RWPE2 (cell line): Measurements from ENCODE around the gene ASCC1.

Source experiments
- ATAC-seq: fragments of 200-7000 bp; cut with Tn5 transposase; 3 replicates; pipeline ENCODE4 v1.9.1; 2021; ENCODE audit warnings: low read depth
- DNase-seq: peaks from one replicate; pipeline ENCODE4 v3.0.0-alpha.2; 2020; ENCODE audit warnings: low spot score
- H3K27ac ChIP-seq: fragments of 450-650 bp; 2 replicates; pipeline ENCODE4 v1.5.1; 2017; ENCODE audit warnings: mild to moderate bottlenecking; ENCODE audit not compliant: poor library complexity, severe bottlenecking
- H3K27me3 ChIP-seq: fragments of 250-450 bp; sonication (Bioruptor Pico); 2 replicates; pipeline ENCODE4 v1.5.1; 2021; ENCODE audit warnings: mild to moderate bottlenecking, moderate library complexity; ENCODE audit not compliant: insufficient read depth, poor library complexity, severe bottlenecking
- H3K36me3 ChIP-seq: fragments of 250-450 bp; sonication (Bioruptor Pico); 2 replicates; pipeline ENCODE4 v1.5.1; 2020; ENCODE audit warnings: low read depth, mild to moderate bottlenecking, moderate library complexity
- H3K4me1 ChIP-seq: fragments of 250-450 bp; sonication (Bioruptor Pico); 2 replicates; pipeline ENCODE4 v1.5.1; 2021; ENCODE audit warnings: mild to moderate bottlenecking, moderate library complexity; ENCODE audit not compliant: insufficient read depth, poor library complexity, severe bottlenecking
- H3K4me3 ChIP-seq: fragments of 250-450 bp; sonication (Bioruptor Pico); 2 replicates; pipeline ENCODE4 v1.5.1; 2021; ENCODE audit warnings: mild to moderate bottlenecking, moderate library complexity; ENCODE audit not compliant: severe bottlenecking
- H3K9me3 ChIP-seq: fragments of 250-450 bp; sonication (Bioruptor Pico); 2 replicates; pipeline ENCODE4 v1.5.1; 2021; ENCODE audit warnings: mild to moderate bottlenecking, moderate library complexity; ENCODE audit not compliant: severe bottlenecking
- CTCF ChIP-seq: fragments of 450-650 bp; IDR thresholded peaks from one replicate; pipeline ENCODE4 v1.5.1; 2017; ENCODE audit warnings: mild to moderate bottlenecking, moderate library complexity; ENCODE audit not compliant: poor library complexity, severe bottlenecking

ASCC1 gene

GRCh38 chr10:72097448-72098300 is 118.4 kb downstream of the ASCC1 start:
- DNase-seq: no peak
- Histone ChIP-seq H3K27me3 (no peaks in the 10 kb centered on the region), H3K4me3 (no peak overlapping the region), H3K4me1 (peaks cover 17% of the 10 kb centered on the region), H3K27ac (peak overlapping the region; percentile 41), H3K9me3 (no peaks in the 10 kb centered on the region), H3K36me3 (peaks cover 14% of the 10 kb centered on the region)
- ATAC-seq: peak; percentile 84
- TF ChIP-seq CTCF: no peak

GRCh38 chr10:72096115-72097000 is 119.7 kb downstream of the ASCC1 start:
- ATAC-seq: no peak
- no peak for DNase-seq
- Histone ChIP-seq H3K27me3 (no peaks in the 10 kb centered on the region), H3K9me3 (no peaks in the 10 kb centered on the region), H3K27ac (no peak overlapping the region), H3K4me1 (peaks cover 17% of the 10 kb centered on the region), H3K36me3 (peaks cover 11% of the 10 kb centered on the region; the same call in 1 of the 2 replicates), H3K4me3 (no peak overlapping the region)
- TF ChIP-seq CTCF: no peak

GRCh38 chr10:72095195-72095594 is 120.9 kb downstream of the ASCC1 start:
- Histone ChIP-seq H3K4me1 (peaks cover 17% of the 10 kb centered on the region), H3K27ac (no peak overlapping the region), H3K4me3 (no peak overlapping the region), H3K27me3 (no peaks in the 10 kb centered on the region), H3K36me3 (peaks cover 11% of the 10 kb centered on the region; the same call in 1 of the 2 replicates), H3K9me3 (no peaks in the 10 kb centered on the region)
- TF ChIP-seq CTCF: no peak
- ATAC-seq: no peak
- DNase-seq: no peak

- no peak for TF ChIP-seq CTCF
- no peaks in the 10 kb centered on the region for H3K9me3 ChIP-seq
- H3K4me1 ChIP-seq: peaks cover 15% of the 10 kb centered on the region
- H3K36me3 ChIP-seq: peaks cover 11% of the 10 kb centered on the region; the same call in 1 of the 2 replicates
- no peaks in the 10 kb centered on the region for H3K27me3 ChIP-seq
- no peak overlapping the region for H3K4me3 ChIP-seq
- DNase-seq (no peak), ATAC-seq (no peak)
- no peak overlapping the region for H3K27ac ChIP-seq
These were observed 121.5 kb downstream of the ASCC1 start for GRCh38 chr10:72094574-72094973.
